ENCODE measurements around the gene APOL6.

- TF ChIP-seq CTCF (IDR thresholded peaks at IDR 0.05) (no peak), EP300 (IDR thresholded peaks at IDR 0.05) (no peak)
Measured at GRCh38 chr22:35604621-35605368, 43.5 kb upstream of the APOL6 start.

All from suprapubic skin (tissue), 3 donors.